ENCODE data around the gene CHRM2.

The CHRM2 gene

DNA sequence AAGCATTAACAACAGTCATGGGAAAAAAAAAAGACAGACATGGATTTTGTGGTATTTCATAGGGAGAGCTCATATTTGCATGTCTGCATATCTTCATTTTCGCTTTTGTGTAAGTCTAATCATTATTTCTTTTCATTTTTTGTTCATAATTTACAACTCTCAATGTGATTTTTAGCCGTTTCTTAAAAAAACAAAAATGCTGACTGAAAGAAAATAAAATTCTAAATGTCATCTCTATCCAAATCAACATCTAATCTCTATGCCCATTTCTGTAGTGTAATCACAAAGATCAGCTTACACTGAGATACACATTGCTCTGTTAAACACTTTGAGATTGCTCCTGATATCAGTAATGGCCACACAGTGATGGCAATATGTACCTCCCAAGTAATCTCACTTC, 29.2 kb downstream of the CHRM2 start:
- no peak for ATAC-seq

- no peak for ATAC-seq
These were observed 31.6 kb downstream of the CHRM2 start for GRCh38 chr7:136900005-136900404.

GRCh38 chr7:136910771-136911170, 42.3 kb downstream of the CHRM2 start:
- no peak for ATAC-seq

GRCh38 chr7:136911344-136911743, 42.9 kb downstream of the CHRM2 start:
- no peak for ATAC-seq

DNA sequence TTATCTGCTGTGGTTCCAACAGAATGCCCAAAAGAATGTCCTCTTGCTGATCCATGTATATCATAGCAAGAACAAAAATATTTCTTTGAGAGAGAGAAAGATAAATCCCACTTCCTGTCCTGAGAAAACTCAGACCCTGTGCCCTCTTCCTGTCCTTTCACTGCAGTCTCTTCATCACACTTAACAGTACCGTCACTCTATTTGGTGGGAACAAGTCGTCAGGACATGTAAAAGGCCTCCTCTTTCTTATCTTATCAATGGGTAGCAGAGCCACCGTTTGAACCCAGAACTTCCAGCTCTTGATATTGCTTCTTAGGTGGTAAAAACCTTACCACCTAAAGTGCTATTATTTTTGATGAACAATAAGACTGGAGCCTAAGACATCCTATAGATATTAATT, 43.9 kb downstream of the CHRM2 start:
- no peak for ATAC-seq

DNA sequence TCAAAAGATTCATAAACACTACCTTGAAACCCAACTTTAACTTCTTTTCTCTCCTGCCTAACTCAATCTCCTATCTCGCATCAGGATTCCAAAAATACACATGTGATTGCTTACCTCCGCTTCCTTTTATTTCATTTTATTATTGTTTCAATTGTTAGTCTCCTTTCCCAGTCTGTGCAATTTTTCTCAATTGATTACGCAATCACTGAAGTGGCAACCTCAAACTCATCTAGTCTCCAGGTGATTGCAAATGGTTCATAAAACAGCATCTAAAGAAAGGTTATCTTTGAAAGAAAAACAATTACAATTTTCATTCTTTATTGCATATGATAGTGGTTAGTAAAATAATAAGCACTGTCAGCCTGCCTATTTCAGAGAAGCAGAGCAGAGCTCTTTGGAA, 45.6 kb downstream of the CHRM2 start:
- no peak for ATAC-seq

GRCh38 chr7:136919820-136920219, 51.4 kb downstream of the CHRM2 start:
- ATAC-seq, result no peak

DNA sequence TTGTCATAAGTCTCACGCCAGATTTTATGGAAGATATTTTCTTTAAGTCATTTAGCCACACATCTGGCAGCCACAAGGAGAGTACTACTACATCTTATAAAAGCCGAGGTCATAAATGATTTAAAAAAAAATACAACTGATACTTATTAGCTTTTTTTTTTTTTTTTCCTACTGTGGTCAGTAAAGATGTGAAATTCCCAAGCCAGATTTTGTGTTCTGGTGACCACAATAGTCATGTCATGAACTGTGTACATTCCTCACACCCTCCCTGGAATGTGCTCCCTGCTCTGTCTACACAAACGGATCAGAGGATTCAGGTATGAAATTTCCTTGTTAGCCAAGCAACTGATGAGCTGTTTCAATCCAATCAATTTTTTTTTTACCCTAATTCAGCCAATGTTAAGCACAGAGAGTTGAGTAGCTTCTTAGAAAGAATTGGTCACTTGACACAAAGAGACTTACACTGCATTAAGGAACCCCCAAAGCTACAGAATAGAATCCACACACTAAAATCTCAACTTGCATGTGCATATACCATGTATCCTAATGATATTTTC, 54.7 kb downstream of the CHRM2 start:
- ATAC-seq, result no peak

DNA sequence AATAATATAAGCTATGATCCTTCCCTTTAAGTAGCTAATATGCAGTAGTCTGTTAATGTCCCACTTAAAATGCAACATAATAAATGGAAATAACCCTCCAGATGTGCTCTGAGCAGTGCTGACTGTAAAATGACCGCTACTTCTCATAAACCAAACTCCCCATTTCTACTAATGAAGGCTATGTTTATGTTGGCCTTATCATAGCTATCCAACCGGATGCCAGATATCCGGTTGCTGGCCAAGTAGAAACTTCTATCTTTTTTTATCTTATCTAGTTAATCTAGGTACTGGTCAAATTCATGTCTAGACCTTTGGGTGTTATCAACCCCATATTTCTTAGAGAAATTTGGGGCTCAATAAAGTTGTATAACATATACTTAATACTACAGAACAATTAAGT, 56.6 kb downstream of the CHRM2 start:
- ATAC-seq, result no peak

DNA sequence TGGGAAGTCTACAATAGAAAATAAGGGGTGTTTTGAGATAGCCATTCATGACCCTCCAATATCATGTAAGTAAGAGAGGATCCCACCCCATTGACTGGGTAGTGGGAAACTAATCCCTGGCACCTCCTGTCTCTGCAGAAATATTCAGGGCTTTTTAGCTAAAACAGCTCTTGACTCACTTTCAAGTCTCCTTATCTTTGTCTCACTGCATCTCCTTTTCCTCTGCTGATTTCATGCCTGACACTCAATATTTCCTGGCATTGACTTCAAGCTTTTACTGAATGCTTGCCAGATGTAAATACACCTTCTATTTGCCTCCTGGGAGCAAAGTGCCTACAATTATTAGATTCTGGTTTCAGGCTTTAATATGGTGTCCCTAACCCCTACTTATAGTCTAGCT, 57.1 kb downstream of the CHRM2 start:
- no peak for ATAC-seq

DNA sequence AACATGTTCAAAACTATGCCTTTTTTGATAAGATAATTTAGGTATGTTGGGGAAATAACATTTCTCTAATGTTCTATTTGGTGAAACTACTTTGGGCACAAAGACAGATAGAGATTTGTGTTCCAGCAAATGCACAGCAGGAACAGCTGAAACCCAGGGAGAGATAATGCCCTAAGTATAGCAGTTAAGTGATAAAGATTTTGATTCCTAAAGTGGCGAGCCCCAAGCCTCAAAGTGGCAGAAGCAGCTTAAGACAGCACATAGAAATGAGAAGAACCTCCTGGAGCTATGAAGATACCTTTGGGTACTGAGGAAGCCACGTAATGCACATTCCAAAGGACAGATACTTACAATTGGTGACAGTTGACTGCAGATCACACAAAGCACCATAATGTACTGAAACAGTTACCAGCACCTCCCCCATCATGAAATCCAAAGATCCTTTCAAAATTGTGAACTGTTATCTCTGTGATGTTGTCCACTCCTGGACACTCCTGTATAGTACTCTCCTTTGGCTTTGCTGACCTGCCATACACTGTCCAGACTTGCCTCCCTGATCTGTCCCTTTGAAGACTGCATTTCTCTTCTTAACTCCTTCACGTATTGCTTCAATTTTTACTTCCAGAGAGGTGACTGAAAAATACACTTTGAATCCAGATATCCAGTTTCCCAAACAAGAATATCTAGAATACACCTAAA, 62.9 kb downstream of the CHRM2 start:
- no peak for ATAC-seq

GRCh38 chr7:136937436-136937835, 69.0 kb downstream of the CHRM2 start:
- no peak for ATAC-seq

DNA sequence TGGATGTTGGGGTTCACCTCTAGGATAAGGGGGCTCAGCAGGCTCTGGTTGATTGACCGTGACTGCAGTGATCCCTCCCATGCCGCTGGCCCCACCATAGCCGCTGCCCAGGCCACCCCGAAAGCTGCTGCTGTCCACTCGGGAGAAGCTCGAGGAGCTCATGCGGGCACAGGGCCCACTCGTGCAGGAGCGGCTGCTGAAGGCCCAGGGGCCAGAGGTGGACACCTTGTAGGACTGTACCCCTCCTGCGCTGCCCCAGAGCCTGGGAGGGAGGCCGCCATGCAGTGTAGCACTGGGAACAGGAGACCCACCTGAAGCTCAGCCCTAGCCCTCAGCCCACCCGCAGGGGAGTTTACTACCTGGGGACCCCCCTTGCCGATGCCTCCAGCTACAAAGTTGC, 70.0 kb downstream of the CHRM2 start:
- ATAC-seq, result no peak

DNA sequence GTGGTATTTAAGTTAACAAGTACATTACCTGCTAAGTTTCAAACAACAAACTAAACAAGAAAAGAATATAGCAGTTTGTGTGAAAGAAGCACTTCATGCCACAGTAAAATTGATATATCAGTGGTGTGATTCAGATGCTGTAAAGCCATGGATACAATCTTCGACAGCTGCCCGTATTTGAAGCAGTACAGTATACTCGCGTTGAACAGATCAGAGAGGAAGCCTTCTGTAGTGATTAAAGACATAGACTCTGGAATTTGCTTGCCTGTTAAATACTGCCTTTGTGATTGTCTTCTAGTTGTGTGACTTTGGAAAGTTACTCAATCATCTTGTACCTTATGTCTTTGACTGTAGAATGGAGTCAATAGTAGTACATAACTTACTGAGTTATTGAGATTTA, 71.7 kb downstream of the CHRM2 start:
- no peak for ATAC-seq

DNA sequence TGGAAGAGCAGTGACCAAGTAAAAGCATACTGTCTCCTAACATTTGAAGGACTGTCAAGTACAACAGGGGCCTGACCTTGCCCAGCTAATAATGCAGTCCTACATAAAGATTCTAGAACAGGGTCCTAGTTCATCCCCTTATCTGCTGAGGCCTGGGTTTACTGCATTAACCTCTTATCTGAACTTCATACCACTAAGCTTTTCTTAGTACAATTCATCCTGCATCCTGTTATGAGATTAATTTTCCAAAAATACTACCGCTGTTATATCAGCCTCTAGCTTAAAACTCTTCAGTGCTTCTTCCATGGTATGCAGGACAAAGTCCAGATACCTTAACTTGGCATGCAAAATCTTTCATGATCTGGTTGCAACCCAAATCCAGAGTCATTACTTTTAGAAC, 72.5 kb downstream of the CHRM2 start:
- ATAC-seq, result no peak

GRCh38 chr7:136941816-136942215, 73.4 kb downstream of the CHRM2 start:
- no peak for ATAC-seq

DNA sequence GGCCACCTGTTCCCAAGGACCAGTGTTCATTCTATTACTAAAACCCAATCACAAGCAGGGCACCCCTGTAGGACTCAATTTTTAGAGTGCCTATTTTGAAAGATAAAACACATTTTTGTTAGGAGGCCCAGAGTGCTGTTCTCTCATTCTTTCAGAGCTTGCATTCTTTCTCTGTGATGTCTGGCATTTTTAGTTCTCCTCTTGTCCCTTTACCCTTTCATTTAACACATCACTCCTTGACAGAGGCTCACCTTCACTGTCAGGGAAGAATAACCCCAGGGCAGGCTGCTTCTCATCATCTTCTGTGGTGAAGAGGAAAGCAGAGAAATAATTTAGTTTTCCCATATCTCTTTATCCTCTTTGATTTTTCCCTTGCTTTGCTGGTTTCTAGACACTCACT, 73.9 kb downstream of the CHRM2 start:
- no peak for ATAC-seq

- ATAC-seq, result no peak
These were observed 74.5 kb downstream of the CHRM2 start for GRCh38 chr7:136942994-136943393.

GRCh38 chr7:136947347-136947746, 78.9 kb downstream of the CHRM2 start:
- ATAC-seq, result no peak

DNA sequence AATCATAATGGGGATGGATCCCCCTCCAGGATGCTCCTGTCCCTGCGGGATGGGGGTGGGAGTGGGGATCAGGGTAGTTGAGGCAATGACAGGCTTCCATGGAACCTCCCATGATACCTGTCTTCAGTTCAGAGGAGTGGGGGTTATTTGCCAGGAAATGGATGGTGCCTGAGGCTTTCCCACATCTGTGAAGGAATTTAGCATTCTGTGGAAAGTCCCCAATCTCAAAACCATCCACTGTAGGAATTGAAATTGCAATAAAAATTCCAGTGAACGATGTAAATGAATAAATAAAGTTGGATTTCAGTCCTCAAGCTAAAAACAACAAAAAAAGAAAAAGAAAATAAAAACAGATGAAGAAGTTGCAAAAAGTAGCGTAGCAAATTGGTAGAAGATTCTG, 81.9 kb downstream of the CHRM2 start:
- no peak for ATAC-seq

GRCh38 chr7:136953386-136953785, 84.9 kb downstream of the CHRM2 start:
- no peak for ATAC-seq

DNA sequence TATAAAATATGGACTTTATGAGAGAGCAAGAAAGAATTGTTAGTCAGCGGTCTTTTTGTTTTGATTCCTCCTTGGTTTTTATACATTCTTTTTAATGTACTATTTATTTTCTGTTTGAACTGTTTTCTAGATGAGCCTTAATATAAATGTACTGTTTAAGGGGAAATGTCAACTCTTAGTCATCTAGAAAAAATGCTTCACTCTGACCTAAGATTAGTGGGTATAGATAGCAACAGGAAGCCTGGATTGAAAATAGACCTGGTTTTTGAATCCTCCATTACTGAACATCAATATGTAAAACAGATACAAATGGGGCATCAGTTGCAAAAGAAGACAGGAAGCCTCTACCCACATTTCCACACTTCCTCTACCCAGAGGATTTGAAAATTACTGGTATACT, 87.8 kb downstream of the CHRM2 start:
- ATAC-seq, result no peak

GRCh38 chr7:136956671-136957070, 88.2 kb downstream of the CHRM2 start:
- ATAC-seq, result no peak

DNA sequence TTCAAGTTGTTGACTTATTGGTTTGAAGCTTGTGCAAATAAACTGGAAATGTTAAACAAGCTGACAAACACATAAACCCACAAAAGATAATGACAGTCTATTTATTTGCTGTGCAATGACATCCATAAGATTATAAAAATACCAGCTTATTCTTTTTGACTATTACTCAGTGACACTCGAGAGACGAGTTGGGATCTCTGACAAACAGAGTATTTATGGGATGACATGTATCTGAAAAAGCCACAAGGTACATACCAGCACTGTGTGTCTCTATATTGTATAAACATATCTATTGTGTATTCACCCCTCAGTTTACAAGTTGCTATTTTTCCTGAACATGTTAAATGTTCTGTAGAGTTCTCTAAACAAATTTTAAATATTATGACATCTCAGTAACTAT, 88.9 kb downstream of the CHRM2 start:
- ATAC-seq, result no peak

- no peak for ATAC-seq
These were observed 89.6 kb downstream of the CHRM2 start for GRCh38 chr7:136958016-136958415.

Measured in activated CD4-positive, CD25-positive, alpha-beta regulatory T cell treated with anti-CD3 and anti-CD28 coated beads, Interleukin-2, amount 50 U/mL, for 24 hours (primary cell).